Skeletal muscle tissue (tissue), 4 donors: Measurements from ENCODE around the gene TNP2. TPM values are rescaled to one million over a fixed set of nuclear protein-coding genes. Genes with fewer than 3 reads are reported as not detected.

Experiments used
- H3K27ac ChIP-seq: one replicate; pipeline ENCODE4 v1.7.0; 2013; ENCODE audit warnings: mild to moderate bottlenecking, low read depth, low read length, inconsistent platforms
- H3K27me3 ChIP-seq, 3 donors: one replicate each; pipeline ENCODE4 v1.7.0; 2013; ENCODE audit warnings: low read length in 3 of 3; ENCODE audit not compliant: control insufficient read depth in 3 of 3, insufficient read depth in 3 of 3
- H3K36me3 ChIP-seq, 3 donors: one replicate each; pipeline ENCODE4 v1.7.0; 2013; ENCODE audit warnings: low read length in 3 of 3; ENCODE audit not compliant: control insufficient read depth in 3 of 3, insufficient read depth in 3 of 3
- H3K4me1 ChIP-seq, 3 donors: one replicate each; pipeline ENCODE4 v1.7.0; 2013; ENCODE audit warnings: low read length in 3 of 3, mild to moderate bottlenecking in 3 of 3; ENCODE audit not compliant: control insufficient read depth in 3 of 3, insufficient read depth in 3 of 3
- H3K4me3 ChIP-seq, 3 donors: one replicate each; pipeline ENCODE4 v1.7.0; 2013; ENCODE audit warnings: low read length in 3 of 3
- H3K9ac ChIP-seq, 3 donors: one replicate each; pipeline ENCODE4 v1.7.0; 2013; ENCODE audit warnings: low read length in 3 of 3, mild to moderate bottlenecking in 3 of 3, moderate library complexity in 2 of 3, low read depth in 1 of 3
- H3K9me3 ChIP-seq, 3 donors: one replicate each; pipeline ENCODE4 v1.7.0; 2013; ENCODE audit warnings: low read length in 3 of 3; ENCODE audit not compliant: control insufficient read depth in 3 of 3
- total RNA-seq: library from RNA; depleted of rRNA; stranded (reverse); fragments of >200 nt; gene quantifications from one replicate; pipeline ENCODE4 v1.2.3, GENCODE V29; 2014
- donor health status: Osteomylitis.

The TNP2 gene
- total RNA-seq, 1 donor from 2014 or later: not detected

GRCh38 chr16:11277607-11278337 lies 8.6 kb upstream of the TNP2 start:
- no peaks in the 10 kb centered on the region for H3K9me3 ChIP-seq

GRCh38 chr16:11276896-11277593 lies 7.9 kb upstream of the TNP2 start:
- H3K27me3 ChIP-seq: peaks cover 0 to 5% (median 0%) of the 10 kb centered on the region in 3 donors
- no peak overlapping the region for H3K27ac ChIP-seq
- no peaks in the 10 kb centered on the region for H3K36me3 ChIP-seq
- no peaks in the 10 kb centered on the region for H3K9me3 ChIP-seq
- no peaks in the 10 kb centered on the region for H3K4me1 ChIP-seq
- H3K4me3 ChIP-seq: no peak overlapping the region
- no peak overlapping the region for H3K9ac ChIP-seq

More at GRCh38 chr16:11277607-11278337, 8.6 kb upstream of the TNP2 start:
- no peaks in the 10 kb centered on the region for H3K4me1 ChIP-seq
- no peaks in the 10 kb centered on the region for H3K36me3 ChIP-seq
- no peak overlapping the region for H3K9ac ChIP-seq
- peaks cover 0 to 8% (median 0%) of the 10 kb centered on the region in 3 donors for H3K27me3 ChIP-seq
- no peak overlapping the region for H3K4me3 ChIP-seq
- H3K27ac ChIP-seq: no peak overlapping the region

- no peak within 1 kb of the TSS for H3K9ac ChIP-seq
- H3K4me3 ChIP-seq: no peak within 1 kb of the TSS
- no peaks in the 10 kb centered on the region for H3K4me1 ChIP-seq
- no peaks in the 10 kb centered on the region for H3K9me3 ChIP-seq
- H3K36me3 ChIP-seq: no peaks in the 10 kb centered on the region
- peaks cover 0 to 5% (median 0%) of the 10 kb centered on the region in 3 donors for H3K27me3 ChIP-seq
- H3K27ac ChIP-seq: no peak within 1 kb of the TSS
These were observed 7.2 kb upstream of the TNP2 start, which contains the start of gene PRM2 for GRCh38 chr16:11276143-11276895. TSS of gene PRM2 (minus strand) at chr16:11276480. CDS start at chr16:11276370, 110 bp downstream.

GRCh38 chr16:11274964-11275363 lies 5.8 kb upstream of the TNP2 start:
- no peak overlapping the region for H3K27ac ChIP-seq
- no peaks in the 10 kb centered on the region for H3K4me1 ChIP-seq
- no peak overlapping the region for H3K9ac ChIP-seq
- no peak overlapping the region for H3K4me3 ChIP-seq
- H3K36me3 ChIP-seq: no peaks in the 10 kb centered on the region
- H3K27me3 ChIP-seq: peaks cover 0 to 5% (median 0%) of the 10 kb centered on the region in 3 donors
- no peaks in the 10 kb centered on the region for H3K9me3 ChIP-seq

- Histone ChIP-seq H3K4me1 (no peaks in the 10 kb centered on the region), H3K9ac (no peak overlapping the region), H3K27me3 (peaks cover 0 to 5% (median 0%) of the 10 kb centered on the region in 3 donors), H3K27ac (no peak overlapping the region), H3K4me3 (no peak overlapping the region), H3K9me3 (no peaks in the 10 kb centered on the region), H3K36me3 (no peaks in the 10 kb centered on the region)
These were observed 4.7 kb upstream of the TNP2 start for GRCh38 chr16:11273721-11274324.

GRCh38 chr16:11272921-11273720 lies 4.0 kb upstream of the TNP2 start, which contains the start of gene PRM3:
TSS of gene PRM3 (minus strand) at chr16:11273629. CDS start at chr16:11273595, 34 bp downstream.
- no peak within 1 kb of the TSS for H3K9ac ChIP-seq
- peaks cover 0 to 5% (median 0%) of the 10 kb centered on the region in 3 donors for H3K27me3 ChIP-seq
- no peaks in the 10 kb centered on the region for H3K36me3 ChIP-seq
- no peaks in the 10 kb centered on the region for H3K4me1 ChIP-seq
- H3K9me3 ChIP-seq: no peaks in the 10 kb centered on the region
- H3K27ac ChIP-seq: no peak within 1 kb of the TSS
- no peak within 1 kb of the TSS for H3K4me3 ChIP-seq

GRCh38 chr16:11272484-11272883 lies 3.4 kb upstream of the TNP2 start:
- Histone ChIP-seq H3K27me3 (peaks cover 0 to 5% (median 0%) of the 10 kb centered on the region in 3 donors), H3K9ac (no peak overlapping the region), H3K27ac (no peak overlapping the region), H3K9me3 (no peaks in the 10 kb centered on the region), H3K36me3 (no peaks in the 10 kb centered on the region), H3K4me3 (no peak overlapping the region), H3K4me1 (no peaks in the 10 kb centered on the region)

GRCh38 chr16:11271610-11272009 lies 2.5 kb upstream of the TNP2 start:
- Histone ChIP-seq H3K27ac (no peak overlapping the region), H3K4me3 (no peak overlapping the region), H3K4me1 (no peaks in the 10 kb centered on the region), H3K36me3 (no peaks in the 10 kb centered on the region), H3K9ac (no peak overlapping the region), H3K9me3 (no peaks in the 10 kb centered on the region), H3K27me3 (peaks cover 0 to 3% (median 0%) of the 10 kb centered on the region in 3 donors)

GRCh38 chr16:11270602-11271162 lies 1.6 kb upstream of the TNP2 start:
- H3K36me3 ChIP-seq: no peaks in the 10 kb centered on the region
- no peak overlapping the region for H3K27ac ChIP-seq
- no peak overlapping the region for H3K4me3 ChIP-seq
- no peaks in the 10 kb centered on the region for H3K9me3 ChIP-seq
- H3K27me3 ChIP-seq: no peaks in the 10 kb centered on the region
- no peaks in the 10 kb centered on the region for H3K4me1 ChIP-seq
- no peak overlapping the region for H3K9ac ChIP-seq
